IPS-20b (cell line): Measurements from ENCODE around the gene ODF2L.

Experiments used
- H3K27ac ChIP-seq: one replicate; pipeline ENCODE4 v1.5.1; 2013; ENCODE audit warnings: low read length
- H3K27me3 ChIP-seq: 2 replicates; pipeline ENCODE4 v1.6.1; 2013; ENCODE audit warnings: mild to moderate bottlenecking, low read length, inconsistent platforms; ENCODE audit not compliant: insufficient read depth
- H3K36me3 ChIP-seq: 2 replicates; pipeline ENCODE4 v1.6.1; 2013; ENCODE audit warnings: low read depth, mild to moderate bottlenecking, inconsistent platforms, low read length, moderate library complexity; ENCODE audit not compliant: insufficient read depth
- H3K4me1 ChIP-seq: 2 replicates; pipeline ENCODE4 v1.6.1; 2013; ENCODE audit warnings: mild to moderate bottlenecking, control low read depth, inconsistent platforms, low read length, moderate library complexity; ENCODE audit not compliant: insufficient read depth
- H3K4me3 ChIP-seq: 2 replicates; pipeline ENCODE4 v1.5.1; 2013; ENCODE audit warnings: mild to moderate bottlenecking, low read length, inconsistent platforms
- H3K9ac ChIP-seq: 2 replicates; pipeline ENCODE4 v1.6.1; 2013; ENCODE audit warnings: low read depth, mild to moderate bottlenecking, inconsistent platforms, low read length, moderate library complexity
- H3K9me3 ChIP-seq: 2 replicates; pipeline ENCODE4 v1.6.1; 2013; ENCODE audit warnings: mild to moderate bottlenecking, low read depth, low read length, inconsistent platforms; ENCODE audit not compliant: insufficient read depth

Gene ODF2L

DNA sequence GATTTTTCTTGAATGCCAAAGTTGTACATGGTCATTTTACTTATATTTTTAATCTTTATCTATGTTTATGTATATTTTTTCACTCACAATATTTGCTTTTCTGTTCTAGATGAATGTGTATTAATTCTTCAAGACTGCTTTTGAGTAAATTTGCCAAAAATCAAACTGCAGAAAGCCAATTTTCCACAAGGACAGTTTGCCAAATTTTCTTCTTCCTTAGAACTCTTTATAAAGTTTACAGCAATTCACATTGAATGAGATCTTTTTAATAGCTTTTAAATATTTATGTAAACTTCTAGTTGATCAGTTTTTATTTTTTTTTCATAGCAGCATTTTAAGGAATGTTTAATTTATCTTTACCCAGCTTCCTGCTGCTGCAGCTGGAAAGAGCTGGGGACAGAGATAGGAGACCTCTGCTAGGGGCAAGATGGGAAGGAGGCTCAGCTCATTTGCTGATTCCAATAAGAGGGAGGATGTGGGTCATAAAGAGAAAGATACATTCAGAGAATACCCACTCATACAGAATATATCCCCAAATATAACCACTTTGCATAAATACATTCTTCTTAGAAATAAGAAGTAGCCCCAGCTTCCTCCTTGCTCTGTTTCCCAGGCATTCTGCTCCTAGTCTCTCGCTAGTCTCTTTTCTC lies 93.0 kb downstream of the ODF2L start:
- no peaks in the 10 kb centered on the region for H3K36me3 ChIP-seq
- no peak overlapping the region for H3K9ac ChIP-seq
- H3K27me3 ChIP-seq, result no peaks in the 10 kb centered on the region
- no peak overlapping the region for H3K27ac ChIP-seq
- H3K9me3 ChIP-seq, result no peaks in the 10 kb centered on the region
- H3K4me1 ChIP-seq, result no peaks in the 10 kb centered on the region
- H3K4me3 ChIP-seq, result no peak overlapping the region
